DOHH2 (cell line): ENCODE measurements around the gene DNAI1.

ENCODE experiments used
- H3F3A ChIP-seq: fragments of 200-600 bp; sonication (generic), shearing (Covaris generic); 2 replicates; pipeline ENCODE4 v1.6.0; 2016; ENCODE audit warnings: antibody characterized with exemption, mild to moderate bottlenecking; ENCODE audit not compliant: control insufficient read depth, insufficient read depth
- H3K27ac ChIP-seq: fragments of 200-600 bp; sonication (generic); 2 replicates; pipeline ENCODE4 v1.5.1; 2014; ENCODE audit warnings: low read depth, mild to moderate bottlenecking, low read length, moderate library complexity
- H3K27me3 ChIP-seq: fragments of 200-600 bp; sonication (generic); 2 replicates; pipeline ENCODE4 v1.6.1; 2014; ENCODE audit warnings: mild to moderate bottlenecking, low read length, mixed read lengths; ENCODE audit not compliant: control insufficient read depth
- H3K36me3 ChIP-seq: fragments of 200-600 bp; sonication (generic); 2 replicates; pipeline ENCODE4 v1.6.1; 2014; ENCODE audit warnings: mild to moderate bottlenecking, low read length, moderate library complexity, mixed read lengths; ENCODE audit not compliant: control insufficient read depth
- H3K4me1 ChIP-seq: fragments of 200-600 bp; sonication (generic); 2 replicates; pipeline ENCODE4 v1.6.1; 2014; ENCODE audit warnings: mild to moderate bottlenecking, low read length, mixed read lengths; ENCODE audit not compliant: control insufficient read depth
- H3K4me2 ChIP-seq: fragments of 200-600 bp; sonication (generic); 2 replicates; pipeline ENCODE4 v1.6.0; 2014; ENCODE audit warnings: mild to moderate bottlenecking, low read length, moderate library complexity
- H3K4me3 ChIP-seq: fragments of 200-600 bp; sonication (generic); 2 replicates; pipeline ENCODE4 v1.5.1; 2014; ENCODE audit warnings: mild to moderate bottlenecking, low read length, mixed read lengths
- H3K79me2 ChIP-seq: fragments of 200-600 bp; sonication (generic); 2 replicates; pipeline ENCODE4 v1.6.1; 2014; ENCODE audit warnings: mild to moderate bottlenecking, low read length, mixed read lengths; ENCODE audit not compliant: control insufficient read depth
- H3K9me2 ChIP-seq: fragments of 200-600 bp; sonication (generic); replicated peaks from 2 replicates; pipeline ENCODE4 v1.6.1; 2014; ENCODE audit warnings: mild to moderate bottlenecking, low read length, mixed read lengths; ENCODE audit not compliant: control insufficient read depth
- H3K9me3 ChIP-seq: fragments of 200-600 bp; sonication (generic); 2 replicates; pipeline ENCODE4 v1.6.1; 2014; ENCODE audit warnings: antibody characterized with exemption, low read length, mixed read lengths; ENCODE audit not compliant: control insufficient read depth, insufficient read depth
- H4K20me1 ChIP-seq: fragments of 200-600 bp; sonication (generic); 2 replicates; pipeline ENCODE4 v1.6.0; 2014; ENCODE audit warnings: low read depth, mild to moderate bottlenecking, antibody characterized with exemption, low read length, moderate library complexity; ENCODE audit not compliant: control insufficient read depth, insufficient read depth
- EZH2phosphoT487 ChIP-seq: fragments of 200-600 bp; sonication (generic); IDR thresholded peaks from 2 replicates; pipeline ENCODE4 v1.6.1; 2017; ENCODE audit warnings: borderline replicate concordance, mild to moderate bottlenecking, antibody characterized with exemption, low read length, moderate library complexity, mixed read lengths
- TF ChIP-seq, protein P1 (sequence below): fragments of 200-600 bp; sonication (generic); IDR thresholded peaks from one replicate; pipeline ENCODE4 v1.5.1; 2014; ENCODE audit warnings: antibody characterized with exemption, mild to moderate bottlenecking, low read depth, low read length; ENCODE audit not compliant: poor library complexity, severe bottlenecking

Gene DNAI1

DNA sequence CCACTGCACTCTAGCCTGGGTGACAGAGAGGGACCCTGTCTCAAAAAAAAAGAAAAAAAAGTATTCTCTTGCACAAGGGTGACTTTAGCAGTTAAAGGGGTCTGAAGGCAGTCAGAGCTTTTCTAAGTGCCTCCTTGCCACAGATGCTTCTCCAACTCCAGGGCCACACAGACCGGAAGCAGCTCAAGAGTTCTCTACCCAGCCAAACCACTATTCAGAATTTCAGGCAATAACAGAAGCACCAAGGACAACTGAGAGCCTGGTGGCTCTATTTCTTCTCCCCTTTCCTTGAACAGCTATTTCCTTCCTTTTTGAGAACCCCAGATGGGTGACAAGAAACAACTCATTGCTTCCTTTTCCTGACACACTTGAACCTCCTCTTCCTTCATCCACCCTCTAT is 2.5 kb upstream of the DNAI1 start:
- no peak for TF ChIP-seq EZH2phosphoT487
- TF ChIP-seq, protein P1, sequence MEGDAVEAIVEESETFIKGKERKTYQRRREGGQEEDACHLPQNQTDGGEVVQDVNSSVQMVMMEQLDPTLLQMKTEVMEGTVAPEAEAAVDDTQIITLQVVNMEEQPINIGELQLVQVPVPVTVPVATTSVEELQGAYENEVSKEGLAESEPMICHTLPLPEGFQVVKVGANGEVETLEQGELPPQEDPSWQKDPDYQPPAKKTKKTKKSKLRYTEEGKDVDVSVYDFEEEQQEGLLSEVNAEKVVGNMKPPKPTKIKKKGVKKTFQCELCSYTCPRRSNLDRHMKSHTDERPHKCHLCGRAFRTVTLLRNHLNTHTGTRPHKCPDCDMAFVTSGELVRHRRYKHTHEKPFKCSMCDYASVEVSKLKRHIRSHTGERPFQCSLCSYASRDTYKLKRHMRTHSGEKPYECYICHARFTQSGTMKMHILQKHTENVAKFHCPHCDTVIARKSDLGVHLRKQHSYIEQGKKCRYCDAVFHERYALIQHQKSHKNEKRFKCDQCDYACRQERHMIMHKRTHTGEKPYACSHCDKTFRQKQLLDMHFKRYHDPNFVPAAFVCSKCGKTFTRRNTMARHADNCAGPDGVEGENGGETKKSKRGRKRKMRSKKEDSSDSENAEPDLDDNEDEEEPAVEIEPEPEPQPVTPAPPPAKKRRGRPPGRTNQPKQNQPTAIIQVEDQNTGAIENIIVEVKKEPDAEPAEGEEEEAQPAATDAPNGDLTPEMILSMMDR = no peak
- no peak overlapping the region for H3K27ac ChIP-seq

GRCh38 chr9:34456746-34457145 is 1.9 kb upstream of the DNAI1 start:
- Histone ChIP-seq H3K27ac (no peak overlapping the region), H3K4me1 (peaks cover 15% of the 10 kb centered on the region)

More for the DNA sequence above, 2.5 kb upstream of the DNAI1 start:
- Histone ChIP-seq H3K9me2 (no peaks in the 10 kb centered on the region), H3K4me3 (no peak overlapping the region), H3K36me3 (no peaks in the 10 kb centered on the region), H3K79me2 (peaks cover 2% of the 10 kb centered on the region; the same call in 1 of the 2 replicates), H3K27me3 (peaks cover 11% of the 10 kb centered on the region; the same call in 1 of the 2 replicates), H3K4me1 (peaks cover 15% of the 10 kb centered on the region), H3F3A (no peaks in the 10 kb centered on the region), H3K4me2 (no peak overlapping the region), H4K20me1 (no peaks in the 10 kb centered on the region; the same call in 1 of the 2 replicates), H3K9me3 (no peaks in the 10 kb centered on the region)

DNA sequence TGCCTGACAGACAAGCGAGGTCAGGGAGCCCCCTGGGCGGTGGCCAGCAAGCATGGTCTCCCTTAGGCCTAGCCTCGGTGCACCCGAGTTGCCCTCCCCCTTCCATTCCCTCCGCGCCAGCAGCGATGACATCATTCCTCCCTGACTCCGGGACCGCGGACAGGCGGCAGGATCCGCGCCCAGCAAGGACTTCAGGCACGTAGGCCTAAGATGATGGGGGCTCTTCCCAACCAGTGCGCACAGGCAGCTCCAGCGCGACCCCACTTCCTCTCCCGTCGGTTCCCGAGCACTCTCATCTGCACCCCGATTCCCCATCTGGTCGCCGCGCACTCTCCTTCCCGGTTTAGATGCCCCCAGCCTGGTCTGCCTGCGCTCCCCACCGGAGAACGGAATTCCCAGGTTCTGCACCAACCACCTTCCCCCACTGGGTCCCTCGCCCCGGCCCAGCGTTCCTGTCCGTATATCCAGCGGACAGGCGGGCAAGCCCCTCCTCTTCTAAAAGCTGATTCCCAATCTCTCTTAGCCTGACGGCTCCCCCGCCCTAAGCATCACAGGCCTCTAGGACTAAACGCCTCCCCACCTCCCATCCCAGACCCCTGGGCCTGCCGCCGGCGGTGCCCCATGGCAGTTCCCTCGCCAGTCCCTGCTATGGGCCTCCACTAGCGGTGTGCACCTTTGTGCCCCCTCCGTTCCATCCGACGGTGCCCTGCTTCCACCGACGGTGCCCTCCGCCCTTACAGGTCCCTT is 1.2 kb upstream of the DNAI1 start:
- H4K20me1 ChIP-seq = no peaks in the 10 kb centered on the region; the same call in 1 of the 2 replicates
- H3K4me2 ChIP-seq = peak overlapping the region; percentile 68
- H3K4me1 ChIP-seq = peaks cover 15% of the 10 kb centered on the region
- no peaks in the 10 kb centered on the region for H3K9me3 ChIP-seq
- TF ChIP-seq EZH2phosphoT487 = no peak
- TF ChIP-seq, protein P1 = no peak
- no peaks in the 10 kb centered on the region for H3K9me2 ChIP-seq
- no peaks in the 10 kb centered on the region for H3F3A ChIP-seq
- no peak overlapping the region for H3K27ac ChIP-seq
- no peaks in the 10 kb centered on the region for H3K36me3 ChIP-seq
- peaks cover 2% of the 10 kb centered on the region; the same call in 1 of the 2 replicates for H3K79me2 ChIP-seq
- H3K27me3 ChIP-seq = peaks cover 19% of the 10 kb centered on the region
- H3K4me3 ChIP-seq = peak overlapping the region; percentile 77

More at GRCh38 chr9:34456746-34457145, 1.9 kb upstream of the DNAI1 start:
- TF ChIP-seq, protein P1 = no peak
- TF ChIP-seq EZH2phosphoT487 = no peak
- H3F3A ChIP-seq = no peaks in the 10 kb centered on the region
- H3K9me3 ChIP-seq = no peaks in the 10 kb centered on the region
- H3K4me3 ChIP-seq = no peak overlapping the region
- no peaks in the 10 kb centered on the region for H3K36me3 ChIP-seq
- H4K20me1 ChIP-seq = no peaks in the 10 kb centered on the region; the same call in 1 of the 2 replicates
- H3K9me2 ChIP-seq = no peaks in the 10 kb centered on the region
- peaks cover 2% of the 10 kb centered on the region; the same call in 1 of the 2 replicates for H3K79me2 ChIP-seq
- H3K27me3 ChIP-seq = peaks cover 12% of the 10 kb centered on the region; the same call in 1 of the 2 replicates
- no peak overlapping the region; the same call in 1 of the 2 replicates for H3K4me2 ChIP-seq
